ENCODE data around the gene IRF2BPL.

The IRF2BPL gene

GRCh38 chr14:76977793-76978720, 50.5 kb downstream of the IRF2BPL start:
- no peaks in the 10 kb centered on the region for H3K36me3 ChIP-seq
- no peaks in the 10 kb centered on the region for H3K27me3 ChIP-seq (ENCODE audit: insufficient read depth, low read depth, severe bottlenecking)
- DNase-seq: no peak
- peaks cover 7% of the 10 kb centered on the region for H3K9me3 ChIP-seq (ENCODE audit: severe bottlenecking)
- no peak overlapping the region for H3K4me3 ChIP-seq (ENCODE audit: low read depth, low read length)
- H3K27ac ChIP-seq: no peak overlapping the region
- no peak for TF ChIP-seq CTCF (IDR thresholded peaks at IDR 0.05; ENCODE audit: low read depth, low read length)

- DNase-seq: no peak
- no peaks in the 10 kb centered on the region for H3K36me3 ChIP-seq
- H3K4me3 ChIP-seq (ENCODE audit: low read depth, low read length): no peak overlapping the region
- H3K9me3 ChIP-seq (ENCODE audit: severe bottlenecking): no peaks in the 10 kb centered on the region
- H3K27me3 ChIP-seq (ENCODE audit: insufficient read depth, low read depth, severe bottlenecking): no peaks in the 10 kb centered on the region
- TF ChIP-seq CTCF (IDR thresholded peaks at IDR 0.05; ENCODE audit: low read depth, low read length): no peak
- no peak overlapping the region for H3K27ac ChIP-seq
Measured at GRCh38 chr14:76976240-76977005, 52.1 kb downstream of the IRF2BPL start.

- DNase-seq: no peak
- no peak for TF ChIP-seq CTCF (IDR thresholded peaks at IDR 0.05; ENCODE audit: low read depth, low read length)
- no peaks in the 10 kb centered on the region for H3K27me3 ChIP-seq (ENCODE audit: insufficient read depth, low read depth, severe bottlenecking)
- no peaks in the 10 kb centered on the region for H3K9me3 ChIP-seq (ENCODE audit: severe bottlenecking)
- no peak overlapping the region for H3K27ac ChIP-seq
- H3K4me3 ChIP-seq (ENCODE audit: low read depth, low read length): no peak overlapping the region
- H3K36me3 ChIP-seq: no peaks in the 10 kb centered on the region
Measured at GRCh38 chr14:76975812-76976211, 52.7 kb downstream of the IRF2BPL start.

GRCh38 chr14:76975051-76975450, 53.5 kb downstream of the IRF2BPL start:
- DNase-seq: no peak
- H3K9me3 ChIP-seq (ENCODE audit: severe bottlenecking): no peaks in the 10 kb centered on the region
- TF ChIP-seq CTCF (IDR thresholded peaks at IDR 0.05; ENCODE audit: low read depth, low read length): no peak
- no peaks in the 10 kb centered on the region for H3K27me3 ChIP-seq (ENCODE audit: insufficient read depth, low read depth, severe bottlenecking)
- H3K36me3 ChIP-seq: no peaks in the 10 kb centered on the region
- no peak overlapping the region for H3K27ac ChIP-seq
- H3K4me3 ChIP-seq (ENCODE audit: low read depth, low read length): no peak overlapping the region

Measured in WERI-Rb-1 (cell line).